ENCODE data around the gene NOP14.
"Not testable (repeated sequence)": the region's sequence is repeated elsewhere in the genome, so short reads cannot be mapped to it uniquely, and the experiment has no call there.

Gene NOP14

GRCh38 chr4:2961811-2962441 is 1.3 kb downstream of the NOP14 start:
- DNase-seq (ENCODE audit: low spot score): peak; percentile 34

- peak; percentile 14 for DNase-seq (ENCODE audit: low spot score)
These were observed 1.8 kb downstream of the NOP14 start for GRCh38 chr4:2961421-2961810.

GRCh38 chr4:2960450-2960849 is 2.8 kb downstream of the NOP14 start:
- DNase-seq (ENCODE audit: low spot score): not testable (repeated sequence)

- no peak for DNase-seq (ENCODE audit: low spot score)
These were observed 4.8 kb downstream of the NOP14 start for GRCh38 chr4:2958446-2958845.

- peak; percentile 56 for DNase-seq (ENCODE audit: low spot score)
These were observed 7.8 kb downstream of the NOP14 start for GRCh38 chr4:2955186-2956044.

GRCh38 chr4:2954358-2955185 is 8.6 kb downstream of the NOP14 start:
- peak; percentile 86 for DNase-seq (ENCODE audit: low spot score)

GRCh38 chr4:2953496-2953895 is 9.7 kb downstream of the NOP14 start:
- no peak for DNase-seq (ENCODE audit: low spot score)

GRCh38 chr4:2950221-2950989 is 12.8 kb downstream of the NOP14 start:
- DNase-seq (ENCODE audit: low spot score): no peak

- no peak for DNase-seq (ENCODE audit: low spot score)
These were observed 13.5 kb downstream of the NOP14 start for GRCh38 chr4:2949782-2950125.

GRCh38 chr4:2948895-2949781 is 14.1 kb downstream of the NOP14 start:
- peak; percentile 24 for DNase-seq (ENCODE audit: low spot score)

GRCh38 chr4:2947926-2948325 is 15.3 kb downstream of the NOP14 start:
- DNase-seq (ENCODE audit: low spot score): no peak

- DNase-seq (ENCODE audit: low spot score): no peak
These were observed 16.2 kb downstream of the NOP14 start for GRCh38 chr4:2946812-2947600.

- not testable (repeated sequence) for DNase-seq (ENCODE audit: low spot score)
These were observed 17.3 kb downstream of the NOP14 start for GRCh38 chr4:2945619-2946604.

- DNase-seq (ENCODE audit: low spot score): no peak
These were observed 18.4 kb downstream of the NOP14 start for GRCh38 chr4:2944586-2945526.

- DNase-seq (ENCODE audit: low spot score): no peak
These were observed 19.1 kb downstream of the NOP14 start for GRCh38 chr4:2944091-2944482.

GRCh38 chr4:2943364-2944090 is 19.7 kb downstream of the NOP14 start:
- DNase-seq (ENCODE audit: low spot score): no peak
